GM12873 (cell line): Measurements from ENCODE around the gene SUPT5H.

Source experiments
- CTCF ChIP-seq: IDR thresholded peaks from 2 replicates; pipeline ENCODE4 v1.5.1; 2012; ENCODE audit warnings: low read depth, mild to moderate bottlenecking, moderate library complexity, low read length, control low read depth; ENCODE audit not compliant: insufficient read depth; ENCODE audit errors: missing control alignments

The SUPT5H gene

GRCh38 chr19:39445196-39446111 is at the start of gene SUPT5H:
Gene SUPT5H (plus strand): TSS chr19:39445582. CDS start chr19:39445891, 309 bp downstream.
- TF ChIP-seq CTCF, result no peak

- TF ChIP-seq CTCF, result peak; percentile 99
These were observed 47.8 kb upstream of the SUPT5H start for GRCh38 chr19:39397360-39398296.

GRCh38 chr19:39398297-39398864 is 47.0 kb upstream of the SUPT5H start:
- TF ChIP-seq CTCF, result no peak

GRCh38 chr19:39399668-39400050 is 45.7 kb upstream of the SUPT5H start:
- TF ChIP-seq CTCF, result no peak

GRCh38 chr19:39400061-39400460 is 45.3 kb upstream of the SUPT5H start:
- no peak for TF ChIP-seq CTCF

GRCh38 chr19:39401070-39401548 is 44.3 kb upstream of the SUPT5H start:
- no peak for TF ChIP-seq CTCF
